ENCODE measurements around the gene B4GALT3. TPM values are rescaled to one million over a fixed set of nuclear protein-coding genes. Genes with fewer than 3 reads are reported as not detected.

Gene B4GALT3
- polyA plus RNA-seq, 3 donors = 16.8 to 50.3 (median 21.0) TPM

- Histone ChIP-seq H3K9me3 (replicated peaks in 1 of 2; ENCODE audit: control insufficient read depth in 1 of 2, insufficient read depth in 1 of 2, low read length in 2 of 2) (no peaks in the 10 kb centered on the region), H3K4me3 (replicated peaks in 1 of 3; ENCODE audit: low read depth in 2 of 3, low read length in 3 of 3) (peak overlapping the region; percentile 91 to 98 (median 96)), H4K20me1 (ENCODE audit: insufficient read depth, low read length) (peaks cover 56% of the 10 kb centered on the region), H3K27ac (ENCODE audit: low read depth in 1 of 2, low read length in 2 of 2) (peak overlapping the region; percentile 98 to 100), H3K79me2 (ENCODE audit: insufficient read depth, low read length) (peaks cover 72% of the 10 kb centered on the region), H3K36me3 (replicated peaks in 1 of 2; ENCODE audit: control insufficient read depth in 1 of 2, insufficient read depth in 2 of 2, low read length in 2 of 2) (peaks cover 41 to 52% of the 10 kb centered on the region in 2 donors), H3K9ac (ENCODE audit: insufficient read depth, low read length, poor library complexity, severe bottlenecking) (peak overlapping the region; percentile 97), H3K4me2 (replicated peaks; ENCODE audit: extremely low read depth, low read length, poor library complexity, severe bottlenecking) (peak overlapping the region; percentile 100), H2AFZ (ENCODE audit: insufficient read depth, low read depth, low read length, poor library complexity, severe bottlenecking) (no peak overlapping the region), H3K4me1 (ENCODE audit: control insufficient read depth in 1 of 2, insufficient read depth in 2 of 2, low read length in 2 of 2) (peaks cover 40 to 44% of the 10 kb centered on the region in 2 donors), H3K27me3 (ENCODE audit: control insufficient read depth in 2 of 2, insufficient read depth in 2 of 2, low read length in 2 of 2) (no peaks in the 10 kb centered on the region)
- Mint-ChIP-seq H3K9me3 (no peaks in the 10 kb centered on the region), H3K27me3 (ENCODE audit: low read depth in 3 of 3) (peaks cover 0 to 1% (median 0%) of the 10 kb centered on the region in 3 donors), H3K4me1 (peaks cover 57% of the 10 kb centered on the region), H3K36me3 (peaks cover 63 to 68% of the 10 kb centered on the region in 2 donors), H3K27ac (peak overlapping the region; percentile 98 to 100 (median 100)), H3K4me3 (peak overlapping the region; percentile 99 to 100)
- WGBS (ENCODE audit: insufficient coverage) = 7% methylated on average over 5 of the region's 7 CpGs
- DNase-seq = peak; percentile 96 to 99 (median 99)
- intact Hi-C loops (cut with micrococcal nuclease) = no loop called here
- TF ChIP-seq, protein P1, sequence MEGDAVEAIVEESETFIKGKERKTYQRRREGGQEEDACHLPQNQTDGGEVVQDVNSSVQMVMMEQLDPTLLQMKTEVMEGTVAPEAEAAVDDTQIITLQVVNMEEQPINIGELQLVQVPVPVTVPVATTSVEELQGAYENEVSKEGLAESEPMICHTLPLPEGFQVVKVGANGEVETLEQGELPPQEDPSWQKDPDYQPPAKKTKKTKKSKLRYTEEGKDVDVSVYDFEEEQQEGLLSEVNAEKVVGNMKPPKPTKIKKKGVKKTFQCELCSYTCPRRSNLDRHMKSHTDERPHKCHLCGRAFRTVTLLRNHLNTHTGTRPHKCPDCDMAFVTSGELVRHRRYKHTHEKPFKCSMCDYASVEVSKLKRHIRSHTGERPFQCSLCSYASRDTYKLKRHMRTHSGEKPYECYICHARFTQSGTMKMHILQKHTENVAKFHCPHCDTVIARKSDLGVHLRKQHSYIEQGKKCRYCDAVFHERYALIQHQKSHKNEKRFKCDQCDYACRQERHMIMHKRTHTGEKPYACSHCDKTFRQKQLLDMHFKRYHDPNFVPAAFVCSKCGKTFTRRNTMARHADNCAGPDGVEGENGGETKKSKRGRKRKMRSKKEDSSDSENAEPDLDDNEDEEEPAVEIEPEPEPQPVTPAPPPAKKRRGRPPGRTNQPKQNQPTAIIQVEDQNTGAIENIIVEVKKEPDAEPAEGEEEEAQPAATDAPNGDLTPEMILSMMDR (IDR thresholded peaks at IDR 0.05) = no peak
Observed at GRCh38 chr1:161216945-161217712, 39.8 kb upstream of the B4GALT3 start.

- WGBS (ENCODE audit: insufficient coverage) = 0% methylated on average over 5 of the region's 10 CpGs
Observed at GRCh38 chr1:161215076-161215475, 37.8 kb upstream of the B4GALT3 start, which contains the start of gene FCER1G. TSS of gene FCER1G (plus strand) at chr1:161215295. CDS start at chr1:161215322, 27 bp downstream.

More at GRCh38 chr1:161215076-161215475, 37.8 kb upstream of the B4GALT3 start, which contains the start of gene FCER1G:
- Histone ChIP-seq H3K27me3 (ENCODE audit: control insufficient read depth in 2 of 2, insufficient read depth in 2 of 2, low read length in 2 of 2) (no peaks in the 10 kb centered on the region), H3K4me1 (ENCODE audit: control insufficient read depth in 1 of 2, insufficient read depth in 2 of 2, low read length in 2 of 2) (peaks cover 45 to 52% of the 10 kb centered on the region in 2 donors), H3K9me3 (replicated peaks in 1 of 2; ENCODE audit: control insufficient read depth in 1 of 2, insufficient read depth in 1 of 2, low read length in 2 of 2) (no peaks in the 10 kb centered on the region), H4K20me1 (ENCODE audit: insufficient read depth, low read length) (peaks cover 37% of the 10 kb centered on the region), H3K36me3 (replicated peaks in 1 of 2; ENCODE audit: control insufficient read depth in 1 of 2, insufficient read depth in 2 of 2, low read length in 2 of 2) (peaks cover 59 to 61% of the 10 kb centered on the region in 2 donors), H3K9ac (ENCODE audit: insufficient read depth, low read length, poor library complexity, severe bottlenecking) (peak within 1 kb of the TSS; percentile 97), H3K27ac (ENCODE audit: low read depth in 1 of 2, low read length in 2 of 2) (peak within 1 kb of the TSS; percentile 98 to 100), H3K4me2 (replicated peaks; ENCODE audit: extremely low read depth, low read length, poor library complexity, severe bottlenecking) (peak within 1 kb of the TSS; percentile 100), H2AFZ (ENCODE audit: insufficient read depth, low read depth, low read length, poor library complexity, severe bottlenecking) (no peak within 1 kb of the TSS), H3K79me2 (ENCODE audit: insufficient read depth, low read length) (peaks cover 90% of the 10 kb centered on the region), H3K4me3 (replicated peaks in 1 of 3; ENCODE audit: low read depth in 2 of 3, low read length in 3 of 3) (peak within 1 kb of the TSS; percentile 91 to 98 (median 96))
- TF ChIP-seq, protein P1 (IDR thresholded peaks at IDR 0.05) = no peak
- Mint-ChIP-seq H3K27ac (peak within 1 kb of the TSS; percentile 98 to 100 (median 100)), H3K27me3 (ENCODE audit: low read depth in 3 of 3) (peaks cover 0 to 1% (median 0%) of the 10 kb centered on the region in 3 donors), H3K4me3 (peak within 1 kb of the TSS; percentile 99 to 100), H3K4me1 (peaks cover 55% of the 10 kb centered on the region), H3K36me3 (peaks cover 72 to 74% of the 10 kb centered on the region in 2 donors), H3K9me3 (no peaks in the 10 kb centered on the region)
- intact Hi-C loops (cut with micrococcal nuclease) = no loop called here
- peak; percentile 91 to 92 (median 92) for DNase-seq
